Loucy (cell line): Measurements from ENCODE around the gene NOP58.

Source experiments
- EZH2phosphoT487 ChIP-seq: fragments of 200-600 bp; IDR thresholded peaks from 2 replicates; pipeline ENCODE4 v1.6.1; 2018; ENCODE audit warnings: antibody characterized with exemption, mild to moderate bottlenecking, moderate library complexity, borderline replicate concordance
- TF ChIP-seq, protein P1 (sequence below): fragments of 200-600 bp; sonication (generic); conservative IDR thresholded peaks from 2 replicates; pipeline ENCODE4 v1.5.1; 2014; ENCODE audit warnings: mild to moderate bottlenecking, antibody characterized with exemption, low read length

- TF ChIP-seq, protein P1, sequence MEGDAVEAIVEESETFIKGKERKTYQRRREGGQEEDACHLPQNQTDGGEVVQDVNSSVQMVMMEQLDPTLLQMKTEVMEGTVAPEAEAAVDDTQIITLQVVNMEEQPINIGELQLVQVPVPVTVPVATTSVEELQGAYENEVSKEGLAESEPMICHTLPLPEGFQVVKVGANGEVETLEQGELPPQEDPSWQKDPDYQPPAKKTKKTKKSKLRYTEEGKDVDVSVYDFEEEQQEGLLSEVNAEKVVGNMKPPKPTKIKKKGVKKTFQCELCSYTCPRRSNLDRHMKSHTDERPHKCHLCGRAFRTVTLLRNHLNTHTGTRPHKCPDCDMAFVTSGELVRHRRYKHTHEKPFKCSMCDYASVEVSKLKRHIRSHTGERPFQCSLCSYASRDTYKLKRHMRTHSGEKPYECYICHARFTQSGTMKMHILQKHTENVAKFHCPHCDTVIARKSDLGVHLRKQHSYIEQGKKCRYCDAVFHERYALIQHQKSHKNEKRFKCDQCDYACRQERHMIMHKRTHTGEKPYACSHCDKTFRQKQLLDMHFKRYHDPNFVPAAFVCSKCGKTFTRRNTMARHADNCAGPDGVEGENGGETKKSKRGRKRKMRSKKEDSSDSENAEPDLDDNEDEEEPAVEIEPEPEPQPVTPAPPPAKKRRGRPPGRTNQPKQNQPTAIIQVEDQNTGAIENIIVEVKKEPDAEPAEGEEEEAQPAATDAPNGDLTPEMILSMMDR = no peak
- no peak for TF ChIP-seq EZH2phosphoT487
Measured at GRCh38 chr2:202306034-202306433, 40.5 kb downstream of the NOP58 start.
